Natural killer cell (primary cell): Measurements from ENCODE around the gene KLK11. TPM values are rescaled to one million over a fixed set of nuclear protein-coding genes. Genes with fewer than 3 reads are reported as not detected.

Experiments used
- ATAC-seq, 3 donors: fragments of 150-1000 bp in 2 of 3; fragments of 200-7000 bp in 1 of 3; cut with Tn5 transposase; 1 replicate in 1 of 3; 2 replicates in 2 of 3; pipeline ENCODE4 v1.10.0; 2021; ENCODE audit warnings: mild to moderate bottlenecking in 2 of 3, moderate library complexity in 2 of 3
- DNase-seq, 2 donors: peaks; one replicate each; pipeline versions ENCODE4 v3.0.0 to v3.0.0-alpha.2; 2013 to 2021; ENCODE audit warnings: mixed read lengths in 1 of 2
- H3K27ac ChIP-seq: one replicate; pipeline ENCODE4 v1.5.1; 2013; ENCODE audit warnings: mild to moderate bottlenecking, low read length
- H3K27me3 ChIP-seq: one replicate; pipeline ENCODE4 v1.6.1; 2013; ENCODE audit warnings: low read length; ENCODE audit not compliant: control insufficient read depth, insufficient read depth
- H3K36me3 ChIP-seq: one replicate; pipeline ENCODE4 v1.6.1; 2013; ENCODE audit warnings: low read length; ENCODE audit not compliant: control insufficient read depth, insufficient read depth
- H3K4me1 ChIP-seq: one replicate; pipeline ENCODE4 v1.6.1; 2013; ENCODE audit warnings: low read length; ENCODE audit not compliant: control insufficient read depth, insufficient read depth
- H3K4me3 ChIP-seq: one replicate; pipeline ENCODE4 v1.5.1; 2013; ENCODE audit warnings: low read length
- H3K9me3 ChIP-seq: one replicate; pipeline ENCODE4 v1.6.1; 2013; ENCODE audit warnings: low read length; ENCODE audit not compliant: control insufficient read depth, insufficient read depth
- H3K27ac Mint-ChIP-seq, 2 donors: one replicate each; pipeline ENCODE4 v1.8.0; 2022; ENCODE audit warnings: mild to moderate bottlenecking in 2 of 2, mixed read lengths in 2 of 2, moderate library complexity in 1 of 2
- H3K27me3 Mint-ChIP-seq, 2 donors: one replicate each; pipeline ENCODE4 v1.8.0; 2022; ENCODE audit warnings: low read depth in 2 of 2, mixed read lengths in 2 of 2
- H3K36me3 Mint-ChIP-seq: one replicate; pipeline ENCODE4 v1.8.0; 2022; ENCODE audit warnings: mixed read lengths
- H3K4me1 Mint-ChIP-seq, 2 donors: one replicate each; pipeline ENCODE4 v1.8.0; 2022; ENCODE audit warnings: mixed read lengths in 2 of 2
- H3K4me3 Mint-ChIP-seq: one replicate; pipeline ENCODE4 v1.8.0; 2022; ENCODE audit warnings: mild to moderate bottlenecking, moderate library complexity, mixed read lengths
- H3K9me3 Mint-ChIP-seq, 2 donors: one replicate each; pipeline ENCODE4 v1.8.0; 2022; ENCODE audit warnings: mixed read lengths in 2 of 2
- CTCF ChIP-seq: fragments of 200-600 bp; IDR thresholded peaks from one replicate; pipeline ENCODE4 v1.8.0; 2022; ENCODE audit warnings: antibody characterized with exemption
- WGBS: methylation state at CpG from one replicate; pipeline ENCODE4 v1.1.7; 2013; ENCODE audit warnings: missing lambda C conversion rate; ENCODE audit not compliant: insufficient coverage; 5-methylcytosine and 5-hydroxymethylcytosine counted together
- intact Hi-C: fragments of 100-400 bp; cut with micrococcal nuclease; formaldehyde crosslinking; loops from one replicate; pipeline ENCODE4 v1.14.2; 2022
- total RNA-seq, 4 donors: library from RNA; stranded (reverse); fragments of 120-200 nt in 1 of 4; gene quantifications; one replicate each; pipeline versions ENCODE4 v1.2.3 to v1.2.4, GENCODE V29; 2013 to 2022

Gene KLK11
- total RNA-seq, 3 donors from 2014 or later (not counting 1 experiment from before 2014, with no cell fraction given), result not detected

- no peaks in the 10 kb centered on the region for H3K36me3 Mint-ChIP-seq
- Histone ChIP-seq H3K27ac (no peak overlapping the region), H3K9me3 (no peaks in the 10 kb centered on the region), H3K4me1 (peaks cover 28% of the 10 kb centered on the region), H3K27me3 (peaks cover 24% of the 10 kb centered on the region), H3K4me3 (no peak overlapping the region), H3K36me3 (no peaks in the 10 kb centered on the region)
- H3K4me1 Mint-ChIP-seq, result peaks cover 17 to 23% of the 10 kb centered on the region in 2 donors
- 87% methylated on average over 19 of the region's 19 CpGs for WGBS
- intact Hi-C loops, result no loop called here
- no peaks in the 10 kb centered on the region for H3K9me3 Mint-ChIP-seq
- ATAC-seq, result no peak
- H3K27me3 Mint-ChIP-seq, result peaks cover 50 to 69% of the 10 kb centered on the region in 2 donors
- H3K27ac Mint-ChIP-seq, result no peak overlapping the region
- H3K4me3 Mint-ChIP-seq, result peak overlapping the region; percentile 37
- no peak for TF ChIP-seq CTCF
- no peak for DNase-seq
Observed at GRCh38 chr19:51015691-51016267, 10.6 kb downstream of the KLK11 start.

GRCh38 chr19:51014242-51014641, 12.2 kb downstream of the KLK11 start:
- ATAC-seq, result no peak
- H3K4me3 Mint-ChIP-seq, result no peak overlapping the region
- peaks cover 21% of the 10 kb centered on the region for H3K4me1 ChIP-seq
- DNase-seq, result no peak
- no peaks in the 10 kb centered on the region for H3K36me3 Mint-ChIP-seq
- no peak for TF ChIP-seq CTCF
- peaks cover 19% of the 10 kb centered on the region for H3K27me3 ChIP-seq
- H3K9me3 ChIP-seq, result no peaks in the 10 kb centered on the region
- H3K27ac Mint-ChIP-seq, result no peak overlapping the region
- no peak overlapping the region for H3K27ac ChIP-seq
- WGBS, result 84% methylated on average over 6 of the region's 6 CpGs
- peaks cover 10 to 17% of the 10 kb centered on the region in 2 donors for H3K4me1 Mint-ChIP-seq
- H3K27me3 Mint-ChIP-seq, result peaks cover 55 to 74% of the 10 kb centered on the region in 2 donors
- no peaks in the 10 kb centered on the region for H3K9me3 Mint-ChIP-seq
- no peaks in the 10 kb centered on the region for H3K36me3 ChIP-seq
- H3K4me3 ChIP-seq, result no peak overlapping the region
- intact Hi-C loops, result no loop called here

- no peaks in the 10 kb centered on the region for H3K9me3 ChIP-seq
- Mint-ChIP-seq H3K27me3 (peaks cover 48 to 63% of the 10 kb centered on the region in 2 donors), H3K4me3 (no peak overlapping the region), H3K9me3 (no peaks in the 10 kb centered on the region), H3K27ac (no peak overlapping the region), H3K36me3 (no peaks in the 10 kb centered on the region), H3K4me1 (peaks cover 5 to 8% of the 10 kb centered on the region in 2 donors)
- 71% methylated on average over 12 of the region's 12 CpGs for WGBS
- intact Hi-C loops, result no loop called here
- no peak overlapping the region for H3K4me3 ChIP-seq
- DNase-seq, result no peak
- TF ChIP-seq CTCF, result no peak
- peaks cover 10% of the 10 kb centered on the region for H3K4me1 ChIP-seq
- ATAC-seq, result no peak
- peaks cover 15% of the 10 kb centered on the region for H3K27me3 ChIP-seq
- no peak overlapping the region for H3K27ac ChIP-seq
- H3K36me3 ChIP-seq, result no peaks in the 10 kb centered on the region
Observed at GRCh38 chr19:51012661-51013190, 13.7 kb downstream of the KLK11 start.
